Measurements from ENCODE around the gene QSOX1.

Gene QSOX1

GRCh38 chr1:180248731-180249681, 94.3 kb downstream of the QSOX1 start:
- no peaks in the 10 kb centered on the region for H3K9me3 ChIP-seq (ENCODE audit: control insufficient read depth, insufficient read depth, low read depth, low read length)
- peaks cover 30% of the 10 kb centered on the region for H3K4me1 ChIP-seq (ENCODE audit: control insufficient read depth, insufficient read depth, low read length)
- H3K27me3 ChIP-seq (ENCODE audit: control insufficient read depth, insufficient read depth, low read length): no peaks in the 10 kb centered on the region
- no peak overlapping the region for H3K9ac ChIP-seq (ENCODE audit: low read length)
- no peak overlapping the region for H3K4me3 ChIP-seq (ENCODE audit: low read depth, low read length)
- H3K36me3 ChIP-seq (ENCODE audit: control insufficient read depth, insufficient read depth, low read length): no peaks in the 10 kb centered on the region
- H3K27ac ChIP-seq (ENCODE audit: low read depth, low read length): no peak overlapping the region

DNA sequence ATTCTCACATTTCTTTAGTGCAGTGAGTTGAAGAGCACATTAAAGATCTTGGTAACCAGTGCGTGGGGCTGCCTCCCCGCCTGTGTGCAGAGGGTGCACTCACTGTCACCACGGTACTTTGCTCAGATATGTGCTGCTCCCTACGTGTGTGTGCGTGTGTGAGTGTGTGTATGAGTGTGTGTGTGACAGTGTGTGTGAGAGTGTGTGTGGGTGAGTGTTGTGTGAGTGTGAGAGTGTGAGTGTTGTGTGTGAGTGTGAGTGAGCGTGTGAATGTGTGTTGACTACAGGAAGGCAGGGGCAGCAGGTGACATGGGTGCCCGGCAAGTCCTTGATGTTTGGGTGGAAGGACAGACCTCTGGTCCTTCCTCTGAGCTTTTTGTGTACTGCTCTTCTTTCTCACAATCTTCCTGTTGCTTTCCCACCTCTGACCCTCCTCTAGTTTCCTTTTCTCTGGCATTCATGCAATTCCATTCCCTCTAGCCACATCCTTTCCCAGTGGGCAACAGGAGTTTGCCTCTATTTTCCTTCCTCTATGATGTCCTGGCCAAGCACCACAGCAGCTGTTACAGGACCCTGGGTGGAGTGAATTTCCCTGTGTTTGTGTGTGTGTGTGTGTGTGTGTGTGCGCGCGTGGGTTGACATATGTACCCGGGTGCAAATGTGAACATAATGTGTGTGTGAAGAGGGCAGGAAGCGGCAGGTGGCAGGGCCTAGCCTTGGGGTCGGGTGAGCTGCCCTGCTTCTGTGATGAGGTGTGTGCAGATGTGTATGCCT, 95.2 kb downstream of the QSOX1 start:
- Histone ChIP-seq H3K36me3 (ENCODE audit: control insufficient read depth, insufficient read depth, low read length) (no peaks in the 10 kb centered on the region), H3K4me1 (ENCODE audit: control insufficient read depth, insufficient read depth, low read length) (peaks cover 33% of the 10 kb centered on the region), H3K9ac (ENCODE audit: low read length) (no peak overlapping the region), H3K27ac (ENCODE audit: low read depth, low read length) (no peak overlapping the region), H3K9me3 (ENCODE audit: control insufficient read depth, insufficient read depth, low read depth, low read length) (no peaks in the 10 kb centered on the region), H3K4me3 (ENCODE audit: low read depth, low read length) (no peak overlapping the region), H3K27me3 (ENCODE audit: control insufficient read depth, insufficient read depth, low read length) (no peaks in the 10 kb centered on the region)

DNA sequence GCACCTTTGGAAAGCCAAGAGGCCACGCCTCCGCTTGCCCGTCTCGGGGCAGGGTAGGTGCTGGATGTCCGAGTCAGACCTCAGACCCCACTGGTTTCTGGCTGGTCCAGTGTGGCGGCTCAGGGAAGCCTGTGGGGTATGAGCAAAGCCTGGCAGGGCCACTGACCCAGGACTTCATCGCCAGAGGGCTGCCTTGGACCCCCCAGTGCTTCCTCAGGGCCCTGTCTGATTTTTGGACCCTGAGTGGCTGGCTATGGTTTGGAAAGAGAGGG, 95.8 kb downstream of the QSOX1 start:
- Histone ChIP-seq H3K9ac (ENCODE audit: low read length) (no peak overlapping the region), H3K4me1 (ENCODE audit: control insufficient read depth, insufficient read depth, low read length) (peaks cover 29% of the 10 kb centered on the region), H3K36me3 (ENCODE audit: control insufficient read depth, insufficient read depth, low read length) (no peaks in the 10 kb centered on the region), H3K4me3 (ENCODE audit: low read depth, low read length) (no peak overlapping the region), H3K9me3 (ENCODE audit: control insufficient read depth, insufficient read depth, low read depth, low read length) (no peaks in the 10 kb centered on the region), H3K27me3 (ENCODE audit: control insufficient read depth, insufficient read depth, low read length) (no peaks in the 10 kb centered on the region), H3K27ac (ENCODE audit: low read depth, low read length) (no peak overlapping the region)

- no peak overlapping the region for H3K27ac ChIP-seq (ENCODE audit: low read depth, low read length)
- H3K9me3 ChIP-seq (ENCODE audit: control insufficient read depth, insufficient read depth, low read depth, low read length): no peaks in the 10 kb centered on the region
- no peaks in the 10 kb centered on the region for H3K27me3 ChIP-seq (ENCODE audit: control insufficient read depth, insufficient read depth, low read length)
- H3K9ac ChIP-seq (ENCODE audit: low read length): no peak overlapping the region
- H3K4me1 ChIP-seq (ENCODE audit: control insufficient read depth, insufficient read depth, low read length): peaks cover 29% of the 10 kb centered on the region
- no peaks in the 10 kb centered on the region for H3K36me3 ChIP-seq (ENCODE audit: control insufficient read depth, insufficient read depth, low read length)
- no peak overlapping the region for H3K4me3 ChIP-seq (ENCODE audit: low read depth, low read length)
These were observed 96.3 kb downstream of the QSOX1 start for GRCh38 chr1:180250883-180251509.

DNA sequence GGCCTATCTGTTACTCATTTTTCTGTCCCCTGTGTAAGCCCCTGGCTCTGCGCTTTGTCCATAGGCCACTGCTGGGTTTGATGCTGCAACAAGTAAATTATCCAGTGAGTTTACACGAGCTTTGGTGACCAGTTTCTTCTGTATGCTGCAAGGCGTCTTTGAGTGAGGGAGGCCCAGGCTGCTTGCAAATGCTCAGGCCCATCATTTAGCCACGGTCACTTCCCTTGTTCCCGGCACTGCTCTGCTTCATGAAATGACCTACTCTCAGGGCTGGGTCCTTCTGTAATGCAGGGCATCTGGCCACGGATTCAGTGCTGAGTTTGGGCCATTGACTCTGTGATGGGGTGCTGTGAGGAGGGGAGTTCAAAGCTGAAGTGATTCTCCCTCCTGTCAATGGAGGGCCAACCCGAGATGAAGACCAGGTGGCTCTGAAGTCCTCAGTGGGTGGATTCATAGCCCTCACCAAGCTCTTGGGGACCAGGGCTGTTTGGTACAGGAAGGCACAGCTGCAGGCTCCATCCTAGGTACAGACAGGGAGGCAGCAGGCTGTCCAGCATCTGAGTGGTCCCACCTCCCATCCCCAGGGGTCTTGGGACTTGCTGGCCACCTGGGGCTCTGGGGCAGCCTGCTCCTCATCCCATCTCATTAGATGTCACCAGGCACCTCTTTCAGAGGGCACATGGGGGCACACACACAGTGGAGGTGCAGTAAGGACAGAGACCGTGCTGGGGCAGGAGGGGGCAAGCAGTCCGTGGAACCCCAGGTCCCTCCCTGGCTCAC, 97.0 kb downstream of the QSOX1 start:
- Histone ChIP-seq H3K4me1 (ENCODE audit: control insufficient read depth, insufficient read depth, low read length) (peaks cover 29% of the 10 kb centered on the region), H3K9ac (ENCODE audit: low read length) (no peak overlapping the region), H3K27ac (ENCODE audit: low read depth, low read length) (no peak overlapping the region), H3K9me3 (ENCODE audit: control insufficient read depth, insufficient read depth, low read depth, low read length) (no peaks in the 10 kb centered on the region), H3K27me3 (ENCODE audit: control insufficient read depth, insufficient read depth, low read length) (no peaks in the 10 kb centered on the region), H3K4me3 (ENCODE audit: low read depth, low read length) (no peak overlapping the region), H3K36me3 (ENCODE audit: control insufficient read depth, insufficient read depth, low read length) (no peaks in the 10 kb centered on the region)

DNA sequence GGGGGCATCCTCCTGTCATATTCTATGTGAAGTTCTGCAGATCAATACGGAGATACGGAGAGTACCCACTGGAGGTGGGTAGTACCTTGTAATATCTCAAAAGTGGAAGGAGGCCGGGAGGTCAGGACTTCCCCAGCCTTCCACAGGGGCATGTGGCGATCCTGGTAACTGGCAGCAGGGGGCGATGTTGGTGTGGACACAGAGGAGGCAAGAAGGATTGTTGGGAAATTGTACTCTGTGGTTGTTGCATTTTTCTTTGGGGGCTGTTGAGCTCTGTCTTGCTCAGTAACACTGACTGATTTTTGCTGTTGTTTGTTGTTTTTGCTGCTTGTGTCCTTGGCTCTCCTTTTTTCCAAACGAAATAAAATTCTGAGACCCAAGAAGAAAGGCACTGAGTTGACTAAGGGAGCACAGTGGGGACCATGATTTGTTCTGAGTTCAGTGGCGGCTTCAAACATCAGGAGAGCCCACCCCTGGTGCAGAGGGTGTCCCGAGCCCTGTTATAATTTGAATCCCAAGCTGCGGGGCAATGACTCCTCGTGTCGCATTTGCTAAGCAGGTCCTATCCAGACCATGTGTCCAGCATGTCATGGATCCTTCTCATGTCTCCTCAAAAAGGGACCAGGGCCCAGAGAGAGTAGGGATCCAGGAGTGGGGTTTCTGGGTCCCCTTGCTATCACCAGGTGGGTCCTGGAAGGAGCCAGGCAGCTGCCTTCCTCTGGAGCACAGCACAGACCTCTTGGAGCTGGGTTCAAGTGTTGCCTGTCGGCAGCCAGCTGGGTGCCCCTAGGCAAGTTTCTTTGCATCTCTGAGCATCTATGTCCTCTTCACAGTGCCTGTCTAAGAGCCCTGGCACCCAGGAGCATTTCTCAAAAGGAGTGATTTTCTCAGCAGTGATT, 98.2 kb downstream of the QSOX1 start:
- H3K36me3 ChIP-seq (ENCODE audit: control insufficient read depth, insufficient read depth, low read length): no peaks in the 10 kb centered on the region
- H3K4me3 ChIP-seq (ENCODE audit: low read depth, low read length): no peak overlapping the region
- H3K9me3 ChIP-seq (ENCODE audit: control insufficient read depth, insufficient read depth, low read depth, low read length): no peaks in the 10 kb centered on the region
- no peak overlapping the region for H3K9ac ChIP-seq (ENCODE audit: low read length)
- H3K27me3 ChIP-seq (ENCODE audit: control insufficient read depth, insufficient read depth, low read length): no peaks in the 10 kb centered on the region
- no peak overlapping the region for H3K27ac ChIP-seq (ENCODE audit: low read depth, low read length)
- H3K4me1 ChIP-seq (ENCODE audit: control insufficient read depth, insufficient read depth, low read length): peaks cover 21% of the 10 kb centered on the region

Data from HUES6 (cell line).